ENCODE results near the gene RHEBL1.
"Not testable (repeated sequence)": the region's sequence is repeated elsewhere in the genome, so short reads cannot be mapped to it uniquely, and the experiment has no call there.

The RHEBL1 gene

GRCh38 chr12:49089821-49090773, 20.3 kb upstream of the RHEBL1 start:
- no peak for DNase-seq

GRCh38 chr12:49088932-49089330, 19.2 kb upstream of the RHEBL1 start:
- no peak for DNase-seq

- DNase-seq: peak; percentile 76
Observed at GRCh38 chr12:49088150-49088931, 18.6 kb upstream of the RHEBL1 start.

DNA sequence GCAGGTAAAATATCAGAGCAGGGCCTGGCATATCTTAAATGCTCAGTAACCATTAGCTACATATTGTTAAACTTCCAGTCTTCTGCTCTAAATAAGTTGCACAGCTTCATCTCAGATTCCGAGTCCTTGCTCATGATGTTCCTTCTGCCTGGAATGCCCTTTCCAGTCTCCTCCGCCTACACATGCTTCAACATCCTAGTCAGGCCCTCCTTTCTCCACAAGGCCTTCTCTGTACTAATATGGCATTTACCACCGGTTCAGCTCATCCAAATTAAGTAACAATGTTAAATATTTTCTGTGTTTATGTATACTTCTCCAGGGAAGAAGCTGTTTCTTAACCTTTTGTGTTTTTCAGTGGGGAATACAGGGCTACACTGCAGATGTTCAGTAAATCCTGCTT, 16.3 kb upstream of the RHEBL1 start:
- no peak for DNase-seq

DNA sequence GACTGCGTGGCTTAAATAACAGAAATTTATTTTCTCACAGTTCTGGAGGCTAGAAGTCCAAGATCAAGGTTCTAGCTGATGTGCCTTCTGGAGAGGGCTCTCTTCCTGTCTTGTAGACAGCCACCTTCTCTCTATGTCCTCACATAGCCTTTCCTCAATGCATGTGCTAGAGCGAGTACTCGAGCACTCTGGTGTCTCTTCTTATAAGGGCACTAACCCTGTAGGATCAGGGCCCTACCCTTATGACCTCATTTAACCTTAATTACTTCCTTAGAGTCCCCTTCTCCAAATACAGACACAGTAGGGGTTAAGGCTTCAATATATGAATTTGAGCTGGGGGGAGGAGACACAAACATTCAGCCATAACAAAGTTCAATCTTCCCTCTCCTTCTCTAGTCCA, 14.7 kb upstream of the RHEBL1 start:
- no peak for DNase-seq

GRCh38 chr12:49079793-49080192, 10.0 kb upstream of the RHEBL1 start:
- no peak for DNase-seq

- no peak for DNase-seq
Observed at GRCh38 chr12:49070971-49071370, 1.2 kb upstream of the RHEBL1 start.

- no peak for DNase-seq
Observed at GRCh38 chr12:49068879-49069506, 786 bp downstream of the RHEBL1 start.

- DNase-seq: no peak
Observed at GRCh38 chr12:49066120-49066519, 3.7 kb downstream of the RHEBL1 start.

- no peak for DNase-seq
Observed at GRCh38 chr12:49064767-49065152, 5.0 kb downstream of the RHEBL1 start.

- not testable (repeated sequence) for DNase-seq
Observed at GRCh38 chr12:49061916-49062315, 7.9 kb downstream of the RHEBL1 start.

GRCh38 chr12:49061157-49061650, 8.6 kb downstream of the RHEBL1 start:
- no peak for DNase-seq

GRCh38 chr12:49060237-49061156, 9.3 kb downstream of the RHEBL1 start, which contains the start of gene KMT2D:
TSS of gene KMT2D (minus strand) at chr12:49060794. CDS start at chr12:49055324, 5,470 bp downstream.
- DNase-seq: peak; percentile 75

- no peak for DNase-seq
Observed at GRCh38 chr12:49059299-49060171, 10.2 kb downstream of the RHEBL1 start.

DNA sequence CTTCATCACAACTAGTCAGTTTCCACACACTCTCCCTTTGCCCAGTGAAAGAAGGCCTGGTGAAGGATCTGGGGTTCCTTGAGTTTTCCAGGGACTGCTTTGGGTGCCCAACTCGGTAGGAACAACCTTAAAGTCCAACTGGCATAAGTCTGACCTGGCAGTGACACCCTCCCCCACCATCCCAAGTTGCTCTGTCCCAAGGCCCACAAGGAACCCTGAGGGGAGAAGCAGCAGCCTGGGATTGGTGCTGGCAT, 10.8 kb downstream of the RHEBL1 start:
- no peak for DNase-seq

DNA sequence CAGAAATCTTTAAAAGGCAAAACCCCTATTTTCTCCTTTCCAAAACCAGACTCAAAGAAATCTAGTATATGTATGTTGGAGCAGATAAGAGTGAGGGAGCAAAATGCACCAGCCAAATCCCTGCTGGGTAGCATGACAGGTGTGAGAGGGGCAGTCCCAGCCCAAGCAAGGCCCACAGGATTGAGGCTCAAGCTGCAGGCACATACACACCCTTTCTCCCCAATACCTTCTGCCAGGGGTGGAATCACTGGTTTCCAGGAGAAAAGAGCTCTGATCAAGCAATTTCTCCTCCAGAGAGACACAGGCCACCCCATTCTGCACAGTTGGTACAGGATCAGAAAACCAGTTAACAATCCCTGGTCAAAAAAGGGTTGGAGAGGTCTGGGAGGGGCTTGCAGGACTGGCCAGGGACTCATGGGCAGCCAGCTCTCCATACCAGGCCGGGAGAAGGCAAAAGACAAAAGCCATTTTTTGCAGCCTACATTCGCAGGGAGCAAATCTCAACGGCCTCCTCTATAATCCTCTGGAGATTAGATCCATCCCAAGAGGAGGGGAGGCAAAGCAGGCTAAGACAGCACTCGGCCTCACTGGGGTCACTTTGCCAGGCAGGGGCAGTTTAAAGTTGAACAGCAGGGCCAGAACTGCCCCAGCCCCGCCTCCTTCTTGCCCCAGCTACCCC, 11.3 kb downstream of the RHEBL1 start:
- DNase-seq: no peak

DNA sequence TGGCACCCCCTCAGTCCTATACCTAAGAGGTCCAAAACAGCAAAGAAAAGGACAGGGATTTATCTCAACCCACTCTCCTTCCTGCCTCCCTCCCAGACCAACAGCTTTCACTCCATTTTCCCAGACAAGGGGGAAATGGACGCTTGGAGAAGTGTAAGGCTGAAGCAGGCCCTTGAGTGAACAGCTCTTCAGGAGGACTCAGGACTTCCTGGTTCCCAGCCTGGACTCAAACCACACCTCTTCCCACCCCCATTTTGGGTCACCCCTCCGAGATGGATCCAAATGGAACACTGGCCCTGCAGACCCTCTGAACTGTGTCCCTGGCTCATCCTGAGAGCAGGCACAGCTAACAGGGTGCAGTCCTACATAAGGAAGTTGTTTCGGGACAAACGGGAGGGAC, 11.9 kb downstream of the RHEBL1 start:
- no peak for DNase-seq

DNA sequence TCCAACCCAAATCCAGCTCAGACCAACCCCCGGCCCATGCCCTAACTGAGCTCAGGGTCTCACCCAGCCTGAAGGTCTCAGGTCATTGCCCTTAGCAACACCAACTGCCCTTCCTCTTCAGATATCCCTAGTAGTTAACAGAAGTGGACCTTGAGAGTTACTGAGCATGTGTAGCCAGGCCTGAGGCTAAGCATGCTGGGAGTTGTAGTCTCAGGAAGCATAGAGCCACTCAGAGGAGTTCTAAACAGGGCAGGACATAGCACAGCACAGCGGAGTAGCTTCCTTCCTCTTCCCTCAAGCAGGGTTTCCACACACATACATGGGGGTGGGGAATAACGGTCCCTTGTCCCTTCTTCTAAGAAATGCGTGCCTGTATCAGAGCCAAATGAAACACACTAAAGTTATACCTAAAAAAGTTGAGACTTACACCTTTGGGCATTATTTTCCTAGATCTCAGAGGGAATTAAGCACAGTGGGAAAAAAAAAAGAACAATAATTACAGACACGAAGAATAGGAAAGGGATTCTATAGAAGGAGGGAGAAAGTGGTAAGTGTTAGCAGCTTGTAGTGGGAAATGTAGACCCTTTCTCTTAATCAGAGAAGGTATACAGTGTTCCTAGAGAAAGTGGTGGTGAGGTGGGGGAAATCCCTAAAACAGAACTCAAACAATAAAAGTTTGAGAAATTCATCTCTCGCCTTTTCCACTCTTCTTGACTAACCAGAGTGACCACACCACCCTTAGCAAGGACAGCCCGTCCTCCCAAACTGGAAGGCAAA, 13.6 kb downstream of the RHEBL1 start:
- no peak for DNase-seq

DNA sequence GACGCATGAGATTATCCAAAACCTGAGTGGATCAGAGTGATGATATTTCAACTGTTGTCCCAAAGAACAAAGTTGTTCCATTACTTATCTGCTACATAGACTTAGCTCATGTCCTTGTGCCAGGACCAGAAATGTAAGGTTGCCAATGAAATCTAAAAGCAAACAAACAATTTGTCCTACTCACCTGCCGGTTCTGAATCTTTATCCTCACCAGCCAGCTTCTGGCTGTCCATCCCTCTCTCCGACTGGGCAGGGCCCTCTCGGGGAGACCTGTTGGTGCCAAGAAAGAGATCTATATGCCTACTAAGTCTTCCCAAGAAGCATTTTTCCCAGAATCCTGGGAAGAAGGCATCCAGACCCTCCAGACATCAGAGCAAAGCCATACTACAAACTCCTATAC, 14.7 kb downstream of the RHEBL1 start:
- no peak for DNase-seq

GRCh38 chr12:49054524-49054923, 15.3 kb downstream of the RHEBL1 start:
- DNase-seq: no peak

Data from NCI-H1105 (cell line).